ENCODE data around the gene MAMDC2. TPM values are rescaled to one million over a fixed set of nuclear protein-coding genes. Genes with fewer than 3 reads are reported as not detected.

Gene MAMDC2
- total and polyA plus RNA-seq, 5 donors, result 11.5 to 18.1 (median 15.9) TPM

DNA sequence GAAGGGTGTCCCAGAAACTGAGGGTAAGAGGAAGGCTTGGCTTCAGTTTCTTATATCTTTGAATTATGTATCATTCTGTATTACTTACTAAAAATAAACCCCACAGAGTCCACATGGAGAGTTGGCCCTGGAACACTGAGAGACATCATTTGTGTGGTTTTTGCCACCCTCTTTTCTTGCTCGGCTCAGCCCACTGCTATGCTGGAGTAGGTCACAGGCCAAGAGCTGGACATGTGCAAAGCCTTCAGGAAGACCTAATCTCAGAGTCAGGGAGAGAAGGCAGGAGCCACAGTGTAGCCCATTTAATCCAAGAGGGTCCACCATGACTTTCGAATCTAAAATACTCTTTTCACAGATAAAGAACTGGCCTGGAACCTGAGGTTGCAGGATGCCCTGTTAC is 47.5 kb downstream of the MAMDC2 start:
- Histone ChIP-seq H3K4me1 (ENCODE audit: control insufficient read depth, insufficient read depth, low read length) (peaks cover 2% of the 10 kb centered on the region), H3K4me3 (ENCODE audit: low read length) (no peak overlapping the region), H3K27ac (ENCODE audit: low read length) (peak overlapping the region; percentile 62), H3K27me3 (ENCODE audit: control insufficient read depth, insufficient read depth) (no peaks in the 10 kb centered on the region), H3K9me3 (ENCODE audit: control insufficient read depth, low read length) (no peaks in the 10 kb centered on the region)
- 56% methylated on average over 2 of the region's 2 CpGs for WGBS
- peak; percentile 32 to 58 for ATAC-seq
- intact Hi-C loops (cut with DNase I), result no loop called here
- DNase-seq, result no peak

DNA sequence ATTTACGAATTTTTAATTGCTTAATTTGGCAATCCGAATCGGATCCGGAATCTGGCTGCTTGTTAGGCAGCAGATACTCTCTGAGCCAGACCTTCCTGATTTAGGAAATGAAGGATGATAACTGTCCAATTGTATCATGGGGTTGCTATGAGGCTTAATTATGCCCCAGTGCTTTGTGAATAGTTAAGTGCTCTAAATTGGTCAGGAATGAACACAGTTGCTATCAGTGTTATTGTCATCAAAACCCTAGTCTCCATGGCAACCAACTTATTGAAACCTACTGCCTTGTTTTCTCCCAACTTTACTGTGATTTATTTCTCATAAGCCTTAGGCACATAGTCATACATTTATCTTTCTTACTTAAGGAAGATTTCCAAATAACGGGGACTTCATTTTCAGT is 47.9 kb downstream of the MAMDC2 start:
- WGBS, result 45% methylated on average over 5 of the region's 5 CpGs
- Histone ChIP-seq H3K4me1 (ENCODE audit: control insufficient read depth, insufficient read depth, low read length) (peaks cover 2% of the 10 kb centered on the region), H3K27me3 (ENCODE audit: control insufficient read depth, insufficient read depth) (no peaks in the 10 kb centered on the region), H3K9me3 (ENCODE audit: control insufficient read depth, low read length) (no peaks in the 10 kb centered on the region), H3K27ac (ENCODE audit: low read length) (no peak overlapping the region), H3K4me3 (ENCODE audit: low read length) (no peak overlapping the region)
- intact Hi-C loops (cut with DNase I), result no loop called here
- peak; percentile 58 to 78 for ATAC-seq
- no peak for DNase-seq

DNA sequence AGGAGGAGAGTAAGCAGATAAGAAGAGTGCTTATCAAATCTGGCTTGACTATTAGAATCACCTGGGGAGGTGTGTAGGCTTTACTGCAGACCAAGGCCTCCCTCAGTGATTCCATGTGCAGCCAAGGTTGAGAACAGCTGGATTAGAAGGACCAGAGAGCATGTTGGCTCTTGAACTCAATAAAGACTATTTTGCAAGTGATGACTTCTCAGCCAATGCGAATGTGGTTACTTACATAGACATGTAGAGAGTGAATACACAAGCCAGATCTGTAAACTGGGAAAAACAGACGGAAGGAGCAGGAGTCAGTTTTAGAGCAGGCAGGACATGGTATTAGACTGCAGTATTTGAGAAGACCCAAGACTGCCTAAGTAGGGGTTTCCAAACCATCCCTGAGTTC is 48.5 kb downstream of the MAMDC2 start:
- 60% methylated on average over 2 of the region's 2 CpGs for WGBS
- intact Hi-C loops (cut with DNase I), result no loop called here
- no peaks in the 10 kb centered on the region for H3K9me3 ChIP-seq (ENCODE audit: control insufficient read depth, low read length)
- H3K27ac ChIP-seq (ENCODE audit: low read length), result peak overlapping the region; percentile 30
- H3K4me1 ChIP-seq (ENCODE audit: control insufficient read depth, insufficient read depth, low read length), result peaks cover 2% of the 10 kb centered on the region
- ATAC-seq (peak; percentile 36 to 39), DNase-seq (no peak)
- H3K27me3 ChIP-seq (ENCODE audit: control insufficient read depth, insufficient read depth), result no peaks in the 10 kb centered on the region
- H3K4me3 ChIP-seq (ENCODE audit: low read length), result no peak overlapping the region

DNA sequence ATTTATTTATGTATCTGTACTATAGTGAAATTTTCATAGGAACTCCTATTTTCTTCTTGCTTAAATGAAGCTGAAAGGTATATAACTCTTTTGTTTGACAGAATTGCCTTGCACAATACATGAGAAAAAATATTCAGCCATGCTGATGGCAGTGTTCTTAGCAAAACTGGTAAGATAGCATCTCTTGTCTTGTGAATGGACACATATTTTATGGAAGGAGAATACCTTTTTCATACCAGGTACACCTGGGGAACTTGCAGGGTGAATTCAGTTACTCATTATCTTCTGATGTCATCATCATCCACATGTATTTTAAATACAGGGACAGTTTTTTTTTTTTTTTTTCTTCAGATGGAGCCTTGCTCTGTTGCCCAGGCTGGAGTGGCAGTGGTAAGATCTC is 49.4 kb downstream of the MAMDC2 start:
- Histone ChIP-seq H3K4me3 (ENCODE audit: low read length) (no peak overlapping the region), H3K27ac (ENCODE audit: low read length) (no peak overlapping the region), H3K9me3 (ENCODE audit: control insufficient read depth, low read length) (no peaks in the 10 kb centered on the region), H3K4me1 (ENCODE audit: control insufficient read depth, insufficient read depth, low read length) (peaks cover 2% of the 10 kb centered on the region), H3K27me3 (ENCODE audit: control insufficient read depth, insufficient read depth) (no peaks in the 10 kb centered on the region)
- intact Hi-C loops (cut with DNase I), result no loop called here
- ATAC-seq (no peak), DNase-seq (no peak)

DNA sequence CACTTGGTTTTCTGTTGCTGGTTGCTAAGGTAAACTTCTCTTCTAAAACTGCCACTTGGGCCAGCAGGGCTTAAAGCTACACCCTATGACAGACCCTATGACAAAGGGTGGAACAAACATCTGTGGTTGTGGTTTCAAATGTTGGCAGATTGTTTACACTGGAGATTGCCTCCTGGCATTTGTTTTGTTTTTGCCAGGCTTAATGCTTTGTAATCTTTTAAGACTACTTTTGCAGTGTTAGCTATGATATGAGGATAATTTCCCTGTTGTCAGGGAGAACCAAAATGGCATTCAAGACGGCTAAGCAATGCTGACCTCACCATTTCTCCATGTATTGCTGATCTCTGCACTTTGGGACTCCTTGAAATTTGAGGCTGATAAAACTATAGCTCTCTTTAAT is 50.3 kb downstream of the MAMDC2 start:
- Histone ChIP-seq H3K4me1 (ENCODE audit: control insufficient read depth, insufficient read depth, low read length) (peaks cover 2% of the 10 kb centered on the region), H3K27ac (ENCODE audit: low read length) (no peak overlapping the region), H3K4me3 (ENCODE audit: low read length) (no peak overlapping the region), H3K9me3 (ENCODE audit: control insufficient read depth, low read length) (no peaks in the 10 kb centered on the region), H3K27me3 (ENCODE audit: control insufficient read depth, insufficient read depth) (no peaks in the 10 kb centered on the region)
- WGBS, result 26% methylated on average over 1 of the region's 1 CpG
- DNase-seq, result no peak
- peak; percentile 29 to 35 for ATAC-seq
- intact Hi-C loops (cut with DNase I), result no loop called here

DNA sequence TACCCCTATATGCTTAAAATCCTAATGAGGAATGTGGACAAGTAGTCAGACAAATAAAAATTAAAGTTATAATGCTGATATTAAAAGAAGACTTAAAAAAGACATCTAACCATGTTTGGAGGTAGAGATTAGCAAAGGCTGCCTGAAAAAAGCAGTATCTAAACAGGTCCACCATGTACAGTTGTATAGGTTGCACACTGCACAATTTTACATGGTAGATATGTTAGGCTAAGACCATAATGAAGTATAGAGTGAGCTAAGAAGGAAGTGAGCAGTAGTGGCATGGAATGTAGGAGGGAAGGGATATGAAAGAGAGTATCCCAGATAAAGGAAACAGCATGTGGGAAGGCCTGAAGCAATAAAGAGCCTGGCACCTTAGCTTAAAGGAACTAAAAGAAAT is 51.1 kb downstream of the MAMDC2 start:
- Histone ChIP-seq H3K4me3 (ENCODE audit: low read length) (no peak overlapping the region), H3K9me3 (ENCODE audit: control insufficient read depth, low read length) (no peaks in the 10 kb centered on the region), H3K27ac (ENCODE audit: low read length) (no peak overlapping the region), H3K4me1 (ENCODE audit: control insufficient read depth, insufficient read depth, low read length) (peaks cover 2% of the 10 kb centered on the region), H3K27me3 (ENCODE audit: control insufficient read depth, insufficient read depth) (no peaks in the 10 kb centered on the region)
- intact Hi-C loops (cut with DNase I), result no loop called here
- no peak for DNase-seq
- no peak for ATAC-seq

DNA sequence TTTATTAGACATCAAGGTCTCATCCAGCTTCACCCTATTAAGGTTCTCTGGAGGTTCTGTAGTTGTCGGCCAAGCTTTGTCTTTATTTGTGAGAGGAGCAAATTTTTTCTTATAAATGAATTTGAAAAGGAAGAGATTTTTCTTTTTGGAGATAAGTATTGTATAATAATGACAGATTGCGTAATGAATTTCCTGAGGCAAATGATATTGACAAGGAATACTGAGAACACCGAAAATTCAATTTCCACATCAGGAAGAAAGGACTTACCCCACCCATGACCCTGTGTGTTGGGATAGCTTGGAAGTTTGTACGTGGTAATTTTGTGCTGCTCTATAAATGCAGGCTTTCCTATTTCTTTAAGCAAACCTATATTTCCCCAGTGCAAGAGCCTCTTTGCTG is 53.5 kb downstream of the MAMDC2 start:
- Histone ChIP-seq H3K4me3 (ENCODE audit: low read length) (no peak overlapping the region), H3K9me3 (ENCODE audit: control insufficient read depth, low read length) (no peaks in the 10 kb centered on the region), H3K27ac (ENCODE audit: low read length) (no peak overlapping the region), H3K4me1 (ENCODE audit: control insufficient read depth, insufficient read depth, low read length) (peaks cover 2% of the 10 kb centered on the region), H3K27me3 (ENCODE audit: control insufficient read depth, insufficient read depth) (no peaks in the 10 kb centered on the region)
- DNase-seq (no peak), ATAC-seq (no peak)
- intact Hi-C loops (cut with DNase I), result no loop called here
- WGBS, result 57% methylated on average over 4 of the region's 4 CpGs

DNA sequence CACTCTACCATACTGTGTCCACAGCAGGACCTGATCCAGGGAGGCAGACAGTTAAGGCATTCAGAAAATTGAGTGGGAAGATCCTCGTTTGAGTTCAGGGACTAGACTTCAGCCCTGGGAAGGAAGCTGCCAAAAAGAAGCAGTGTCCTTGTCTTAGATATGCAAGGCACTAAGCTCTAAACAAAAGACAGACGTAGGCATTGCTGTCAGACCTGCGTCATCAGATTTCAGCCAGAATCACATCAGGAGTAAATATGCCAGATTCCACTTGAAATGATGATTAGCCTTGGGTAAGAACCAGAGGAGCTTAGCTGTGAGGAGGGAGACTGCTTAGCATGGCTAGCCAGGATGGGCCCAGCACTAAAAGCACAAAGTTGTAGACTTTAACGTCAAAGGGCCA is 56.7 kb downstream of the MAMDC2 start:
- H3K4me1 ChIP-seq (ENCODE audit: control insufficient read depth, insufficient read depth, low read length), result no peaks in the 10 kb centered on the region
- intact Hi-C loops (cut with DNase I), result loop anchor here in 1 of 4 donors (10.0 kb wide), 1 partner anchor 56 kb away; the partner anchor contains the start of gene MAMDC2
- H3K4me3 ChIP-seq (ENCODE audit: low read length), result no peak overlapping the region
- DNase-seq (peak in 1 of 3 donors; percentile 46), ATAC-seq (peak; percentile 83 to 85)
- no peak overlapping the region for H3K27ac ChIP-seq (ENCODE audit: low read length)
- no peaks in the 10 kb centered on the region for H3K9me3 ChIP-seq (ENCODE audit: control insufficient read depth, low read length)
- WGBS, result 43% methylated on average over 4 of the region's 4 CpGs
- no peaks in the 10 kb centered on the region for H3K27me3 ChIP-seq (ENCODE audit: control insufficient read depth, insufficient read depth)

DNA sequence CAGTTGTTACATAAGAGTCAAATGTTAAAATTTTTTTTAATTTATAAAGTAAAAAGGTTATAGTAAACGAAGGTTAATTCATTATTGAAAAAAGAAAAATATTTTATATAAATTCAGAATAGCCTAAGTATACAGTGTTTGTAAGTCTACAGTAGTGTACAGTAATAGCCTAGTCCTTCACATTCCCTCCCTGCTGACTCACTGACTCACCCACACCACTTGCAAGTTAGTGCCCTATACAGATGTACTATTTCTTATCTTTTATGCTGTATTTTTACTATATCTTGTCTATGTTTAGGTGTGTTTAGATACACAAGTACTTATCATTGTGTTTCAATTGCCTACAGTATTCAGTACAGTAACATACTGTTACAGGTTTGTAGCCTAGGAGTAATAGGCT is 57.6 kb downstream of the MAMDC2 start:
- intact Hi-C loops (cut with DNase I), result loop anchor here in 1 of 4 donors (10.0 kb wide), 1 partner anchor 56 kb away; the partner anchor contains the start of gene MAMDC2
- Histone ChIP-seq H3K4me1 (ENCODE audit: control insufficient read depth, insufficient read depth, low read length) (no peaks in the 10 kb centered on the region), H3K9me3 (ENCODE audit: control insufficient read depth, low read length) (no peaks in the 10 kb centered on the region), H3K27me3 (ENCODE audit: control insufficient read depth, insufficient read depth) (no peaks in the 10 kb centered on the region), H3K4me3 (ENCODE audit: low read length) (no peak overlapping the region), H3K27ac (ENCODE audit: low read length) (no peak overlapping the region)
- 85% methylated on average over 1 of the region's 1 CpG for WGBS
- no peak for DNase-seq
- no peak for ATAC-seq

DNA sequence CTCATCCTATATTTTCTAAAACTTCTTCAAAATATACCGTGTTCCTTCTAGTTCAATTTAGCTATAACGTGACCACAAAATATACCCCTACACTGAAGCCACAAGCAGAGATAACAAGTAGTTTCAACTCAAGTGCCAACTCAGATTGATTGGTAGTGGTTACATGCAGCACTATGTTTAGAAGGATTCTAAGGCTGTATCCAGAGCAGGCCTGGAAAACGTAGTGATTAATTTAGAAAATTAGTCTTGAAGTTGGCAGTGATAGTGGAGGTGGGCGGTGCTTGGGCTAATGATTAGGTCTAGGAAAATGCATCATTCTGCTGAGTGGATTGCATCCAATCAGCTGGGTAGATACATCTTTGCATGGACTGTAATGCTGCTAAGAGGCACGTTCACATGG is 61.5 kb downstream of the MAMDC2 start:
- Histone ChIP-seq H3K27me3 (ENCODE audit: control insufficient read depth, insufficient read depth) (no peaks in the 10 kb centered on the region), H3K9me3 (ENCODE audit: control insufficient read depth, low read length) (no peaks in the 10 kb centered on the region), H3K4me3 (ENCODE audit: low read length) (no peak overlapping the region), H3K27ac (ENCODE audit: low read length) (no peak overlapping the region), H3K4me1 (ENCODE audit: control insufficient read depth, insufficient read depth, low read length) (peaks cover 1% of the 10 kb centered on the region)
- no peak for DNase-seq
- WGBS, result 77% methylated on average over 5 of the region's 5 CpGs
- intact Hi-C loops (cut with DNase I), result loop anchor here in 1 of 4 donors (10.0 kb wide), 1 partner anchor 60 kb away; the partner anchor contains the start of gene MAMDC2
- ATAC-seq, result no peak

DNA sequence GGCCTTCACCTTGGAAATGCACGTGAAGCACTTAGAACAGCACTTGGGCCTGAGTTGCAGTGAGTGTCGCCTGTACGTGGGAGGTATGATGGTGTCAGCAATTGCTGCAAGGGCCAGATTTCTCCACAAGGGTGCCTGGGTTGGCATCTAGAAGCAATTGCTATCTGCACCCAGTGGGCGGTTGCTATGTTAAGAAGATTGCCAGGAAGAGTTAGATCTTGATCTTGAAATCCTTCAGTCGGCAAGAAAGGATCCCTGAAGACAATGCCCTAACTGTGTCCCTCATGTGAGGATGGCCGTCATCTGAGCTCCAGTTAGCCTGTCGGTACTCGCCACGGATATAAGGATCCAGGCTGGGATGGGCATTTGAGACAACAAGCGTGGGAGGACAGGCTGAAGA is 62.9 kb downstream of the MAMDC2 start:
- no peak for DNase-seq
- H3K9me3 ChIP-seq (ENCODE audit: control insufficient read depth, low read length), result no peaks in the 10 kb centered on the region
- WGBS, result 84% methylated on average over 10 of the region's 10 CpGs
- no peak overlapping the region for H3K27ac ChIP-seq (ENCODE audit: low read length)
- H3K27me3 ChIP-seq (ENCODE audit: control insufficient read depth, insufficient read depth), result no peaks in the 10 kb centered on the region
- H3K4me1 ChIP-seq (ENCODE audit: control insufficient read depth, insufficient read depth, low read length), result peaks cover 5% of the 10 kb centered on the region
- H3K4me3 ChIP-seq (ENCODE audit: low read length), result no peak overlapping the region
- intact Hi-C loops (cut with DNase I), result loop anchor here in 1 of 4 donors (10.0 kb wide), 1 partner anchor 62 kb away; the partner anchor contains the start of gene MAMDC2
- no peak for ATAC-seq

DNA sequence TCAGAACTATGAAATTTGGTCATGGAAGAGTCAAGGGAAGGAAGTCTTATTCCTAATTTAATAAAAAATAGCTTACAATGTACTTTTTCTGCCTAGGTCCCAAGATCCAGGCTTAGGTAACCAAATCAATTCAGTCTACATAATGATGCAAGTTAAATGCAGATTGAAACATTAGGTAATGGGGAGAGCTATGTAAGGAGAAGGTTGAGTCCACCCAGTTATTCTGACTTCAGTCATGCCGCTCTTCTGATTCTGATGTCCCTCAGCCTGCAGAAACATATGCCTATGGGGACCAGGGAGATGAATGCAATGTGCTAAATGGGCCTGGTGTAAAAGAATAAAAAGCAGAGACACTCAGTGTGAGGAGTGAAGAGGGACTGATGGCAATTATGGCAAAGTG is 63.9 kb downstream of the MAMDC2 start:
- ATAC-seq (no peak), DNase-seq (no peak)
- H3K27ac ChIP-seq (ENCODE audit: low read length), result no peak overlapping the region
- intact Hi-C loops (cut with DNase I), result loop anchor here in 1 of 4 donors (10.0 kb wide), 1 partner anchor 63 kb away; the partner anchor contains the start of gene MAMDC2
- no peaks in the 10 kb centered on the region for H3K27me3 ChIP-seq (ENCODE audit: control insufficient read depth, insufficient read depth)
- H3K4me3 ChIP-seq (ENCODE audit: low read length), result no peak overlapping the region
- peaks cover 5% of the 10 kb centered on the region for H3K4me1 ChIP-seq (ENCODE audit: control insufficient read depth, insufficient read depth, low read length)
- no peaks in the 10 kb centered on the region for H3K9me3 ChIP-seq (ENCODE audit: control insufficient read depth, low read length)
- WGBS, result 94% methylated on average over 1 of the region's 1 CpG

Measured in right cardiac atrium (tissue), 5 donors.